Brain pericyte (primary cell): ENCODE results near the gene UBR4.

Experiments
- DNase-seq: peaks from one replicate; pipeline ENCODE4 v3.0.0-alpha.2; 2012; ENCODE audit warnings: low read depth, low spot score

Gene UBR4

DNA sequence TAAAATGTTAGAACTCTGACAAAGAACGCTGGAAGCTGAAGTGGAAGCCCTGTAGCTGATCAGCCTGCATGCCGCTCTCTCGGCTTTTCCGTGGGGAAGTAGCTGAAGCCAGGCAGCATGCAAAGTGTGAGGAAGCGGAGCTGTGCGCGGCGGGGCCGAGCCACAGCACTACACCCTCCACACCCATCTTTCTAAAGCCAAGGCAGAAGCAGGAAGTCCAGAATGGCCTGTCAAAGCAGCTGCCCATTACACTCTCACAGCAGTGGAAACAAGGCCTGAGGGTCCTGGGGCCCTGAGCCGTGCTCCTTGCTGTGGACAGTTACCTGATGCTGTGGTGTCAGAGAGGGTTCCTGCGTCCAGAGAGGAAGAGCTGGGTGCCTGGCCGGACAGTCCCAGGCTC is 69.6 kb downstream of the UBR4 start:
- no peak for DNase-seq

DNA sequence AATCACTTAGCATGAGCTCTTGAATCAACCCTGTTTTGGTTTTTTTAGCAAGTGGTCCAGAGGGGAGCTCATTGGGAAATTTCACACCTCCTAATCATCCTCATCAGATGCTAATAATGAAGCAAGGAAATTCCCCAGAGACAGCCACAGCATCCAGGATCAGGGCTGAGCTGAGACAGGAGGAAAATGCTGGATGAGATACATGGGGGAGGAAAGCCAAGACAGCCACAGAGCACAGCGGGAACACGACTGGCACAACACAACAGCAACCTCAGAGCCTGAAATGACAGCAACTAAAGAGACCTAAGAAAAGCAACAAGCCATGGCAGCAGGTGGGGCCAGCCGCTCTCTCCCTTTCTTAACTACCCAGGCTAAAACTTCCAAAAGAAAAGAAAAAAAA is 70.4 kb downstream of the UBR4 start:
- no peak for DNase-seq

DNA sequence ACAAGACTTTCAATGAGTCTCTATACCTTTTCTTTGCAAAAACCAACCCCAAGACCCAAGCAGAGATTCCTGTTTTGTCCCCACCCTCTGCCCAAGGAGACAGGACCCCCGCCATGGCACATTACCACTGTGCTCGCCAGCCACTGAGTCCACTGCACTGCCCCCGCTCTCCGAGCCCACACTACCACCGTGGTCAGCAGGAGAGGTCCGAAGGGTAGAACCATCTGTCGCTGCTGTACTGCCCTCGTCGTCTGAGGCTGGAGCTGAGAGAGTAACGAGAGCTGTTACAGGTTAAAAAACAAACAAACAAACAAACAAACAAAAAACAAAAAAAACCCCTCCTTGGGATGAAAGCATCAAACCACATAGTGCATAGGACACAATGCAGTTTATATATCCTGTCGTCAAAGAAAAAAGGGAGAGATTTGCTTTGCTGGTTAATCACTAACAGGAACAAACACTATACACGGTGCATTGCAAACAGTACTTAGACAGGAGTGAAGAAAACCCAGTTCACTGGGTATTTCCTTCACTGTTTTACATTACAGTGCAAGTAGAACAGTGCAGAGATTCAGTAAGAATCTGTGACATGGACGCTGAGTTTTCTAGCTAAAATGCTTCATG is 71.0 kb downstream of the UBR4 start:
- no peak for DNase-seq

DNA sequence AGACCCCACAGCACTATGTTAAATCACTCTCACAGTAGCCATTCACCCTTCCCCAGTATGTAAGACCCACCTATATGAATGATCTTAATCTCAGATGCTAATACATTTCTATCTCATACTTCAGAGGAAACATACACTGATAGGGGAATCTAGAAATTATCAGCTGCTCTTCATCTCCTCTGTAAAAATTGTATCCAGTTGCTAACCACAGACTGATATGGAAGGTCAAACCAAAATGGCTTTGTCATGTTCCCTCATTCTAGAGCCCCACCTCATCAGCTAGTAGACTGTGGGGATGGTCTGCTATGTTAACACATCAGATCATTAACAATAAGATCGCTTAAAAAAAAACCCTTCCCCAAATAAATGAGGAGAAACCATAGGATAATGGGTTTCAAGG is 71.7 kb downstream of the UBR4 start:
- DNase-seq, result no peak

DNA sequence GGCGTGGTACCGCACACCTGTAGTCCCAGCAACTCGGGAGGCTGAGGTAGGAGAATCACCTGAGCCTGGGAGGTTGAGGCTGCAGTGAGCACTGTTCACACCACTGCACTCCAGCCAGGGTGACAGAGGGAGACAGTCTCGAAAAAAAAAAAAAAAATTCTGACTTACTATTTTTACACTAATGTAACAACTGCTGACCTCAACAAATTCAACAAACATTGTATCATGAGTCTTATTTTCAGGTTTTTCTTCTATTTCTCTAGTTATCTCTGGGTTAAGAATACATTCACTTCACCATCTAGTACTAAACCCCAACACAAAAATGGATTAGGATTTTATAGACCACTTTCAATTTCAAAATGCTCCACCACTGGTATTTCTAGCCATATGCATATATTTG is 72.9 kb downstream of the UBR4 start:
- no peak for DNase-seq

DNA sequence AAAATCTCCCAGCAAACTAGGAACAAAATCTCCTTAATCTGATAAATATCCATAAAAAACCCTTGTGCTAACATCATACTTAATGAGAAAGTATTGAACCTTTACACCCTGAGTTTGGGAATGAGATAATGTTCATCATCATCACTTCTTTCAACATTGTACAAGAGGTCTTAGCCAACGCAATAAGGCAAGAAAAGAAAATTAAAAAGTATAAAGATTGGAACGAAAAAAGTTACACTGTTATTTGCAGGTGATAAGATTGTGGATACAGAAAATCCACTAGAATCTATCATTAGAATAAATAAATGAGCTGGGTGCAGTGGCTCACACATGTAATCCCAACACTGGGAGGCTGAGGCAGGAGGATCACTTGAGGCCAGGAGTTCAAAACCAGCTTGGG is 76.7 kb downstream of the UBR4 start:
- no peak for DNase-seq

DNA sequence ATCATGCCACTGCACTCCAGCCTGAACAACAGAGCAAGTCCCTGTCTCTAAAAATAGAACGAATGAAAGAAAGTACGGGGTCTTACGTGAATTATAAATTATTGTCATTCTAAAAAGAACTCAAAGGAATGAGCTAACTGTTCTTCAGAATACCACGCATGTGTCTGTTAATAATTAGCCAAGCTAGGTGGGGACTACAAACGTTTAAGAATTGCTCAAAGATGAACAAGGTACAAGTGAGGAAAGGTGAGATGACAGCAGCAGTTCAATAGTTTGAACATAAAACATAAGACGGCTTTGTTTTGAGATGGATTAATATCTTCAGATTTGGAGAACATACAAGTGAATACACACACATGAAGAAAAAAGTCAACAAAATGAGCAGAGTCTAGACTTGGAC is 79.6 kb downstream of the UBR4 start:
- no peak for DNase-seq

DNA sequence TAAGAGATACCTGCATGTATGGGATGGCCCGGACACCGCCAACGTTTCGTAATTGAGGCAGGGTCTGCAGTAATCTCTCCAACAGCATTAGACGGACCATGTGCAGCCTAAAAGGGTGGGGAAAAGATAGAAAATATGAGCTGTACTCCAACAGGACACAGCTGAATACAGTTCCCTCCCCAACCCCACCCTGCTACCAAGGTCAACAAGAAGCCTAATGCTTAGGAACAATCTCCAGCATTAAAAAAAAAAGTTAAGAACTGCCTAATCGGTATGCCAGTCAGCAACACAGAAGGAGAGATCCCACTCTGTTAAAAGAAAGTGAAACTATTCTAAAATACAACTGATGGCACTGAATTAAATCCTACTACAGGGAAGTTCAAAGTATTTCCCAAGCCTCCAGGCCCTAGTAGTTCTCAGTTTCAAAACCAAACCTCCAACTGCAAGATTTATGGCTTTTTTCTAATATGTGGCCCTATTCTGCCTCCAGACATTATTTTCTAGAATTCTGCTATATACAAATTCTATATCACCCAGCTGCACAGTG is 81.0 kb downstream of the UBR4 start:
- no peak for DNase-seq

DNA sequence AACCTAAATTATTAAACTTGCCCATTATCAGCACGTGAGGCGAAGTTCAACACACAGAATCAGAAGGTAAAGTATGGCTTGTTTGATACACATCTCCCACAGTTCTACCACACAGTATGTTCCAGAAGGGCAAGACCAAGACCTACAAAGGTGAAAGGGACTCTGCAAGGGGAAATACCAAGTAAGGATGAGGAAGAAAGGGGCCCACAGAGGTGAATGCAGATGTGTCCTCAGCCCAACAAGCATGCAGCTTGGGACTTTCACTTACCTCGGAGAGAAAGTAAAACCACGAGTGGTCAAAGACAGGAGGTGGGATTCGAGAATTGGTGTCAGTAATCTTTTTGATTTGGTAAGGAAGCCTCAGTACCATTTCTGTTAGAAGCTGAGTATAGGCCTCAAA is 85.8 kb downstream of the UBR4 start:
- DNase-seq, result no peak

DNA sequence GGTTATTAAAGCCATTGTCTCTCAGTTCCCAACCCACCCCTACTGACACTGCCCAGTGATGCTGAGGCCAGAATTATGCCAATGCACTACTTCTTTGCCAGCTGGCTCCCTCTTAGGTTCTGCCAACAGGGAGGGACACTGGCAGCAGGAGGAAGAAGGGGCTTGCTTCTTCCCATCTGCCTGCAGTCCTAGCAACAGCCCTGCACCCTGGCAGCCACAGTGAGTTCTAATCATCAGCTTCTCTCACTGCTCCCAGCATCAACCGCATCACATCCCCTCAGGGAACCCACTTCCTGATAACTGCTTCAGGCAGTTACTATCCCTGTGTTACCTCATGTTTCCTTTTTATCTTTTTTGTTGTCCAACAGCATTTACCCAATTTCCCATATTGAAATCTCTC is 86.2 kb downstream of the UBR4 start:
- no peak for DNase-seq

DNA sequence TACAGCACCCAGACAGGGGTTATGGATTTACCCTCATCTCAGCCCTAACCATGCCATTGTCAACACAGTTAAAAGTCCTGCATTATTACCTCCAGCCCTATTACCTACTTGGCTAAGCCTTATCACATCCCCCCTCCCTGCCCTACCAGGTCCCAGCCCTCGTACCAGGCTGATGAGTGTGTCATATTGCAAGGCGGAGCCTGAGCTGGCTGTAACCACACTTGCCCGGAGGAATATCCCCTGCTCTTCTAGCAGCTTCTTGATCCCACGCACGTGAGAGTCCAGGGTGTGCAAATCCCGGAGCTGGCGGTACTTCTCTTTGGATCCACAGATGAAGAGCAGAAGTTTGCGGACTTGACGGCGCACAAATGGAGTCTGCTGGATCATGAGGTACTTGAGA is 87.4 kb downstream of the UBR4 start:
- DNase-seq, result no peak

DNA sequence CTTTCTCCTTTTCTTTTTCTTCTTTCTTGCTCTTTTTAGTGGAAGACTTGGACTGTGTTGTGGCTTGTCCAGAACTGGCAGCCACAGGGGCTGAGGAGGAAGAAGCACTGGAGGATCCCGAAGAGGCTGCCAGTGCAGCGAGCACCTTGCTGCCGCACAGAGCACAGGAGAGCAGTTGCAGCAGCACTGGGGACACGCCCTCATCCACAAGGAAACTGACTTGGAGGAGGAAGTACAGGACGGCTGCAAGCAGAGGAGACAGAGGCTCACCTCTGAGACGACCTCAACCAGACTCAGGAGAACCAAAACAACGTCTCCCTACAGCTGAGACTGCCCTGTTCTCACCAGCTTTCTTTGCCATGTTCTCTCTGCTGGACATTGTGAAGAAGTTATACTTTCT is 88.9 kb downstream of the UBR4 start:
- no peak for DNase-seq

DNA sequence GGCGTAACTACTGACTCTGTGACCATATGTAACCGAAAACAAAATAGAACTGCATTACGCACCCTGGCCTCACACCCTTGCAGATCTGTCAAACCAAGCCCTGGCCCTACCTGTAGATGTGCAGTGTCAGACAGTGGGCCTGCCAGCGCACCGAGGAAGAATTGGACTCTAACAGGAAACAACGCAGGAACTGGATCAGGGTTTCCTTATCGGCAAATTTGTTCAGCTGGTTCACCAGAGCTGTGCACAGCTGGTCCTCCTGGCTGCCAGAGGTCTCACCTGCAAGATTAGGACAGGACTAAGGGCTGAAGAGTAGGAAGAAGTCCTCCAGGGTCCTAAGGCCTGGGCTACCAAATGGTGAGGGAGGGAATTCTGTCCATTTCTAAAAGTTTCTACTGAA is 90.0 kb downstream of the UBR4 start:
- no peak for DNase-seq

DNA sequence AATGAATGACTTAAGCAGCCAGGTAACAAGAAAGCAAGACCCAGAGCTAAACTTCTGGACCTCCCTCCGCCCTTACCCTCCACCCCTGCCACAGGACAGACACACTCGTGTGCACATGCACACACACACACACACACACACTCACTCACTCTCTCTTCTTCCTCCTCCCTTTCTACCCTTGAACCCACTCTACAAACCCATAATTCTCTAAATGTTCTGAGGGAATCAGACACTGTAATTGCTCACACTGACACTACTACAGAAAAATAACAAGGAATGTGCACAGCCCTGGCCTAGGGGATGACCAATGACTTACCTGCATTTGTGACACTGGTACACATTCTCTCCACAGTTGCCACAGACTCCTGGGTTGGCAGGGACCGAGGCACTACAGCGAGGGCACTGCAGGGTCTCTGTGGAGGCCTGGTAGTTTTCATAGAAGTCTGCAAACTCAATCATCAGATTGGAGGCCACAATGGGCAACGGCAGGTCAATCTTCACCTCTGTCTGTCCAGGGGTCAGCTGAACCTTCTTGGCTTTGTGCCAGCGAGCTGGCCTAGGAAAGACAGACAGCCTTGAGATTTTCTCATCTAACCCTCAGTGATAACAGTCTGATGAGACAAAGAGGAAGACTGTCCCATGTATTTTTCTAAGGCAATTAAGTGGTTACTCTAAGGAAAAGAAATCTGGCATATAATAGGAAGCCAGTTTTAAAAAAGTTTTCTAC is 94.8 kb downstream of the UBR4 start:
- DNase-seq, result no peak

DNA sequence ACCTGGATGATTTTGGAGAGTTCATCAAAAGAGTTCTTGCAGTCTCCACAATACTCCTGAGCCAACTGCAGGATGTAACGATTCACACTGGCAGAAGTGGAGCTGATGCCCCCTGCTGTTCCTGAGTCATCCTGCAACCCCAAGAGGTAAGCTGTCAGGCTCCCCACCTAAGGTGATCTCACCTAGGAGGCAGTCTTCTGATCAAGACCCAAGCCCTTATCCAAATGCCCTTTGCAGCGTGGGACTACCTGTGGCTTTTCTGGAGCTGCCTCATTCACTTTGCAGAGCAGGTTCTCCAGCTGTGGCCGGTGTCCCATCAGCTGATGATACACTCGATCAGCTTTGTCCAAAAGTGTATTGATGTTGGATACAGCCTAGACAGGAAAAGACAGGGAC is 96.4 kb downstream of the UBR4 start:
- DNase-seq, result no peak

DNA sequence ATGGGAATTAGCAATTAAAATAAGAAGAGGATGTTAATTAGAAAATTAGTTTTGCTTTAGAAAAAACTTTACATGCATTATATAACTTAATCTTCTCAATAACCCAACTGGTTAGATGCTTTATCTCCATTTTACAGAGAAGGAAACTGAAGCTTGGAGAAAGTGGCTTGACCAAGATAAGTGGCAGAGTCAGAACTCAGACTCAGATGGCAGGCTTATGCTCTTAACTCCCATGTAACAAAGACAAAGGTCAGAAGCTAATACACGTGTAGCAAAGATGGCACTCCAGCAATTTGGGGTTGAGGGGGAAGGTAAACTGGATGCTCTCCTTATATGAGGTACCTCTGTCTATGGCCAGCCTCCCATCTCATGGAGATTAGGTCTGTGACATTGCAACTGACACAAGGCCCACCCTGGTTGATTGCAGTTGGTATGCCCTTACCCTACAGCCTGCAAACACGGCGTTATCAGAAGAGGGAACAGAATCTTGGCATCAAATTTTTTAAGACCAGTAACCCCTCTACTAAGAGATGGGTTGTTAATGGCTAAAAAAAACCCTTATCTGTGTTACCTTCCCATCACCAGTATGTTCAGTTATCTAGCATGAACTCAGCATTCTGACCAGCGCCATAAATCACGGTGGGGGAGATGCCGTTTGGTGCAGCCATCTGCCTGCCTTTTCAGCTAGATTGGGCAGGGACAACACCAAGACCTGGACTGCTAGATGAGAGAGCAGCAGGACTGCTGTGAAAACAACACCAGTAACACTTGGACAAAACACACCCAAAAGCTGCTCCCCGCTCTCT is 97.0 kb downstream of the UBR4 start:
- DNase-seq, result no peak

DNA sequence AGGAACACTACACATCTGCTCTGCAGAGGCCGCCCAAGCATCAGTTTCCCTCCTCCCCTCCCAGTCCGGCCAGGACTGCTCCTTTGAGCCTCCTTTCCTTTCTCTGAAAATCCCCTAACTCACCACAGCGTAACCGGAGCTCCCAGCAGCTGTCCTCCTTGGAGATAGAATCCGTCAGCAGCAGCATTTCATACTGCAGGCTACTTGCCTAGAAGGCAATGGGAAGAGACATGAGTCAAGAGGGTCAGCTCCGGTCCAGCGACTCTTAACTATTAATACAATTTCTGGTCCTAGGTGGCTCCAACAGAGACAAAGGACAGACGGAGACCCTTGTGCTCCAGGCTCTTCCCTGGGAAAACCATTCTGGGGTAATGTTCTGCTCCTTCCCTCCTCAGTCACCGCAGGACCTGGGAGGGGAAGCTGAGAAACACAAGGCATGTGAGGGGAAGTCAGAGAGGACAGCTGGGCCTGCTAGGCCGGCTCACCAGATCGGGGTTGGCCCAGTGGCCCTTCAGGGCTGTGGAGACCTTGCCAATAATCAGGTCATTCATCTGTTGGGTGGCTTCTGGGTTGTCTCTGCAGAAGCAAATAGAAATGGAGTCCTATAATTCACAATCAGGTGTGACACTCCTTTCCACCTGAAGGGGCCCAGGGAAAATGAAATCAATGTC is 99.7 kb downstream of the UBR4 start:
- no peak for DNase-seq

DNA sequence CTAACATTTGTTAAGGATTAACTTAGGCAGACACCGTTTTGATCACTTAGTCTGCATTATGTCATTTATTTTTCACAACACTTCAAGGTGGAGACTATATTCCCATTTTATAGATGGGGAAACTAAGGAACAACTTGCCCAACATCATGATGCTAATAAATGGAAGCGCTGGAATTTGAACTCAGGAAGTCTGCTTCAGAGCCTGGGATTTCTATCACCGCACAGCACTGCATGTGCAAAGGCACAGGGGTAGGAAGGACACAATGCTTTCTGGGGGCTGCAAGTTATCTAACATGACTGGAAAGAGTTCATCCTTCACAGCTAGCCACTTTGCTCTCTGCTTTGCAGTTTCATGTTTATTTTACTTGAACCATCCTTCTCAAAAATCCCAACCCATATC is 100.5 kb downstream of the UBR4 start:
- no peak for DNase-seq

DNA sequence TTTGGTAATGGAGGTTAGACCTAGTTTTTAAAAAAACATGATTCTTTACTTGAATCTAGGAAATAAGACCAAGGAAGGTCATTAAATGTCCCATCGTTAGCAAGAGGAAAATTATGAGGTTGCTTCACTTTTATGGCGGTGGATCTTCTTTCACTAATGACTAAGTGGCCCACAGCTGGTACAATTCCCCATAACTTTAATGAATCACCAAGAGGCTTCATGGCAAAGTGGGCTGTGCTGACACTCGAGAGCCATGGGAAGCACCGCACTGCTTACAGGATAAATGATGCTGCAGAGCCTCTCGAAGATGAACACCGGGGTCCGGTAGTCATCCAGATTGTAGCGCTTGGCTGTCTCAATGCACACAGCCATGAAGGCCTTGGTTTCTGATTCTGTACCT is 108.8 kb downstream of the UBR4 start:
- no peak for DNase-seq

DNA sequence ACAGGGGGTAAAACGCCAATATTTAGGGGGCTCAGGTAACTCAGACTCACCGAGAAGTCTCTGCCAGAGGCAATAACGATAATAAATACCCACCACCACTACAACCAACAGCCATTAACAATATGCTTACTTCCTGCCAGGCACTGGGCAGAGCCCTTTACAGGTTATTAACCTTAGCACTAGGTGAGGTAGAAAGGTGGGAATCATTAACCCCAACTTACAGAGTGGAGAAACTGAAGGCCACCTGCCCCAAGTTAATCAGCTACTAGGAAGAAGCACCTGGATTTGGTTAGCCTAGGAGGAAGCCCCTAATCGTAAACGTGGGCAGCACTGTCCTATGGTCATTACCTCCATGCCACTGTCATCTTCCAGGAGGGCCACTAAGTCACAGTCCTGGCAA is 110.0 kb downstream of the UBR4 start:
- no peak for DNase-seq

DNA sequence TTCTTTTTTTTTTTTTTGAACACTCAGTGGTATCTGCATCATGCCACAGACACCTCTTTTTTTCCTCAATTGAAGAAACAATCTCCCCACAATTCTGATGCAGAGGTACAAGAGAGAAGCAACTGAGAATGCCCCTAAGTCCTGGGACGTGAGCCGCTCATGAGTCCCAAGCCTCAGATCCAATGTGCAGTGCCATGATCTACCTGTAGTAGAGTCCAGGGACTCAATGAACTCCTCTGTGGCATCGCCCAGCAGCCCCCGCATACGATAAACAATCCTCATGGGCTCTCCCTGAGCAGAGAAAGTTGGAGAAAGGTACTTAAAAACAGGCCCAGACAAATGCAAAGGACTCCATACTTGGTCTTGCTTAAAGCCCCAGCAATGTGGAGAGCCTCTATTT is 113.1 kb downstream of the UBR4 start:
- DNase-seq, result no peak
